Measurements from ENCODE around the gene TKFC. TPM values are rescaled to one million over a fixed set of nuclear protein-coding genes. Genes with fewer than 3 reads are reported as not detected.

The TKFC gene
- total RNA-seq, 1 donor from 2014 or later, result 7.3 TPM

GRCh38 chr11:61352038-61352437, 19.0 kb downstream of the TKFC start:
- H3K27me3 ChIP-seq, result no peaks in the 10 kb centered on the region
- H3K9me3 ChIP-seq, result no peaks in the 10 kb centered on the region
- no peak overlapping the region for H3K27ac ChIP-seq
- no peaks in the 10 kb centered on the region for H3K4me1 ChIP-seq
- intact Hi-C loops (cut with DNase I), result no loop called here
- TF ChIP-seq CTCF (IDR thresholded peaks at IDR 0.05), result no peak
- no peak for DNase-seq (ENCODE audit: low spot score in 2 of 2)
- H3K36me3 ChIP-seq, result peaks cover 52 to 79% of the 10 kb centered on the region in 2 donors
- H3K4me3 ChIP-seq, result no peak overlapping the region

DNA sequence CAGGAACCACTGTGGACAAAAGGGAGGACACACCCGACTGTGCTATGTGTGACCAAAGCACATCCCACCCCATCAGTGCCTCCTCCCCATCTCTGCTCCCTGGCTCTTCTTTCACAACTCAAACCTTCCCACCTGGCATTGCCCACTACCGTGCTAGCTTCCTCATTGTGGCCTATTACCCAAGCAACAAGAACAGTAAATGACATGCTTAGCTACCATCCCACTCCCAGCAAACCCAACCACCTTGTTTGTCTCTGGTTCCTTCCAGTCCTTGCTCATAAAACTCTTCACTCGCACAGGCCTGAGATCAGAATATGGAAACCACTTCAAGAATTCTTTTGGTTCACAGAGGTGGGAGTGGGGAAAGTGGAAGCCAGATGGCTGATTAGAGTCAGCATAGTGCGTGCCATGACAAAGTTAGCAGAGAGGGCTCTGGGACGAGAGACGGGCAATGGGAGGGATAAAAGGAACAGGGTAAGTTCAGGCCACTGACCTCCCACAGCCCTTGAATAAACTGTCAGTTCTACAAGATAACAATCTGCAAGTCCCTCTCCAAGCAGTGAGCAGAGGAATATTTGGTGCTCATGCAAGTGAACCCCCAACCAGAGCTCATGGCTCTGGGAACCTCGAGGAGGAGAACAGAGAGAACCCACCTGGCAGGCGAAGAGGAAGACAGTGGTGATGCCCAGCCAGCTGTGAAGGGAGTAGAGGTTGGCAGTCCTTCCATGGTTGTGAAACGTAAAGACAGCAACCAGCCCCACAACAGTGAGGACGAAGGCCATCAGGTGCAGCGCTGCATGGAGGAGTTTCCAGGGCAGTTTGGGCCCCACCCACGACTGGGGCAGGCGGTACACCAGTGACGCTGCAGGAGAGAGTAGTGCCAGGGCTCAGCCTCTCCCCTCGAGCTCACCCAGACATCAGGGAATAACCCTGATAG, 20.4 kb downstream of the TKFC start:
- no peak for TF ChIP-seq CTCF (IDR thresholded peaks at IDR 0.05)
- no peak overlapping the region for H3K4me3 ChIP-seq
- H3K27me3 ChIP-seq, result no peaks in the 10 kb centered on the region
- no peaks in the 10 kb centered on the region for H3K9me3 ChIP-seq
- peaks cover 52 to 74% of the 10 kb centered on the region in 2 donors for H3K36me3 ChIP-seq
- H3K27ac ChIP-seq, result no peak overlapping the region
- DNase-seq (ENCODE audit: low spot score in 2 of 2), result no peak
- no peaks in the 10 kb centered on the region for H3K4me1 ChIP-seq
- intact Hi-C loops (cut with DNase I), result no loop called here

DNA sequence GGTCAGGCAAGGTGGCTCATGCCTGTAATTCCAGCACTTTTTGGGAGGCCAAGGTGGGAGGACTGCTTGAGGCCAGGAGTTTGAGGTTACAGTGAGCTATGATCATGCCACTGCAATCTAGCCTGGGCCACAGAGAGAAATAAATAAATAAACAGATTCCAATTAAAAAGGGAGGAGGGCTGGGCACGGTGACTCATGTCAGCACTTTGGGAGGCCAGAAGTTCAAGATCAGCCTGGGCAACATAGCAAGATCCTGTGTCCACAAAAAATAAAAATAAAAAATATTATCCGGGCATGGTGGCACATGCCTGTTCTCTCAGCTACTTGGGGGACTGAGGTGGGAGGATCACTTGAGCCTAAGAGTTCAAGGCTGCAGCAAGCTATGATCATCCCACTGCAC, 21.2 kb downstream of the TKFC start:
- no peak for TF ChIP-seq CTCF (IDR thresholded peaks at IDR 0.05)
- Histone ChIP-seq H3K4me1 (no peaks in the 10 kb centered on the region), H3K4me3 (no peak overlapping the region), H3K9me3 (no peaks in the 10 kb centered on the region), H3K27ac (no peak overlapping the region), H3K27me3 (no peaks in the 10 kb centered on the region), H3K36me3 (peaks cover 44 to 66% of the 10 kb centered on the region in 2 donors)
- no peak for DNase-seq (ENCODE audit: low spot score in 2 of 2)
- intact Hi-C loops (cut with DNase I), result no loop called here

GRCh38 chr11:61356706-61357105, 23.7 kb downstream of the TKFC start:
- Histone ChIP-seq H3K27ac (no peak overlapping the region), H3K36me3 (peaks cover 23 to 43% of the 10 kb centered on the region in 2 donors), H3K4me3 (no peak overlapping the region), H3K4me1 (peaks cover 0 to 9% of the 10 kb centered on the region in 2 donors), H3K9me3 (no peaks in the 10 kb centered on the region), H3K27me3 (no peaks in the 10 kb centered on the region)
- no peak for DNase-seq (ENCODE audit: low spot score in 2 of 2)
- TF ChIP-seq CTCF (IDR thresholded peaks at IDR 0.05), result no peak
- intact Hi-C loops (cut with DNase I), result no loop called here

- peaks cover 16 to 37% of the 10 kb centered on the region in 2 donors for H3K36me3 ChIP-seq
- H3K9me3 ChIP-seq, result no peaks in the 10 kb centered on the region
- DNase-seq (ENCODE audit: low spot score in 2 of 2), result no peak
- no peak for TF ChIP-seq CTCF (IDR thresholded peaks at IDR 0.05)
- no peaks in the 10 kb centered on the region for H3K27me3 ChIP-seq
- peaks cover 0 to 9% of the 10 kb centered on the region in 2 donors for H3K4me1 ChIP-seq
- H3K4me3 ChIP-seq, result no peak overlapping the region
- no peak overlapping the region for H3K27ac ChIP-seq
- intact Hi-C loops (cut with DNase I), result no loop called here
Measured at GRCh38 chr11:61357233-61357893, 24.3 kb downstream of the TKFC start.
